Uterus (tissue), 4 donors: ENCODE data around the gene REV1. TPM values are rescaled to one million over a fixed set of nuclear protein-coding genes. Genes with fewer than 3 reads are reported as not detected.

Experiments used
- DNase-seq, 2 donors: peaks; one replicate each; pipeline ENCODE4 v3.0.0-alpha.2; 2019 to 2020
- H3K27ac ChIP-seq, 2 donors: fragments of 200-600 bp; sonication (generic); 1 replicate in 1 of 2; 2 replicates in 1 of 2; pipeline ENCODE4 v1.5.1; 2016 to 2018
- H3K27me3 ChIP-seq, 2 donors: fragments of 200-600 bp; sonication (generic); one replicate each; pipeline ENCODE4 v1.5.1; 2018 to 2019; ENCODE audit warnings: control low read depth in 1 of 2
- H3K36me3 ChIP-seq, 2 donors: fragments of 200-600 bp; sonication (generic); one replicate each; pipeline ENCODE4 v1.5.1; 2019; ENCODE audit warnings: control low read depth in 1 of 2
- H3K4me1 ChIP-seq, 2 donors: fragments of 200-600 bp; sonication (generic); one replicate each; pipeline ENCODE4 v1.5.1; 2018 to 2019; ENCODE audit warnings: control low read depth in 1 of 2
- H3K4me3 ChIP-seq, 2 donors: fragments of 200-600 bp; sonication (generic); 1 replicate in 1 of 2; 2 replicates in 1 of 2; pipeline ENCODE4 v1.5.1; 2018 to 2019; ENCODE audit warnings: mild to moderate bottlenecking in 1 of 2
- H3K9me3 ChIP-seq, 2 donors: fragments of 200-600 bp; sonication (generic); one replicate each; pipeline ENCODE4 v1.5.1; 2019; ENCODE audit warnings: control low read depth in 1 of 2
- CTCF ChIP-seq, 4 experiments: fragments of 200-600 bp in 2 of 4; fragments of 450-650 bp in 2 of 4; sonication (generic) in 2 of 4; IDR thresholded peaks; one replicate each; pipeline ENCODE4 v1.5.1; 2016 to 2019; ENCODE audit warnings: antibody characterized with exemption in 4 of 4, mild to moderate bottlenecking in 2 of 4, moderate library complexity in 1 of 4
- POLR2A ChIP-seq, 2 donors: fragments of 450-650 bp; IDR thresholded peaks; one replicate each; pipeline ENCODE4 v1.6.1; 2016; ENCODE audit warnings: antibody characterized with exemption in 2 of 2, mild to moderate bottlenecking in 1 of 2, moderate library complexity in 1 of 2
- intact Hi-C: fragments of 100-400 bp; cut with DNase I; formaldehyde crosslinking; loops from one replicate; pipeline ENCODE4 v1.15.1; 2023; ENCODE audit warnings: low total_unique reads
- total RNA-seq, 4 donors: library from RNA; depleted of rRNA in 3 of 4; stranded (reverse); fragments of >200 nt in 3 of 4; gene quantifications; one replicate each; pipeline versions ENCODE4 v1.1.0 to v1.2.4, GENCODE V29; 2014 to 2023
- donor health status: DM: yes; HTN: yes; CAD: no.

Gene REV1
- total RNA-seq, 4 donors from 2014 or later, result 20.7 to 132 (median 65.4) TPM

- no peak for TF ChIP-seq POLR2A (IDR thresholded peaks at IDR 0.05)
- no peak for TF ChIP-seq CTCF (IDR thresholded peaks at IDR 0.05)
- Histone ChIP-seq H3K27ac (peak overlapping the region; percentile 91 to 99), H3K9me3 (no peaks in the 10 kb centered on the region), H3K4me3 (peak overlapping the region; percentile 50 to 100), H3K36me3 (no peaks in the 10 kb centered on the region), H3K4me1 (no peaks in the 10 kb centered on the region), H3K27me3 (no peaks in the 10 kb centered on the region)
- intact Hi-C loops, result no loop called here
- DNase-seq, result no peak
These were observed 1.0 kb upstream of the REV1 start for GRCh38 chr2:99490623-99491461.

GRCh38 chr2:99489063-99489760 is 605 bp downstream of the REV1 start:
- no peak for TF ChIP-seq CTCF (IDR thresholded peaks at IDR 0.05)
- peak in 1 of 2 donors; percentile 5 for TF ChIP-seq POLR2A (IDR thresholded peaks at IDR 0.05)
- peak; percentile 55 to 62 for DNase-seq
- H3K27ac ChIP-seq, result peak overlapping the region; percentile 91 to 99
- no peaks in the 10 kb centered on the region for H3K27me3 ChIP-seq
- peak overlapping the region; percentile 50 to 100 for H3K4me3 ChIP-seq
- peaks cover 0 to 16% of the 10 kb centered on the region in 2 donors for H3K4me1 ChIP-seq
- no peaks in the 10 kb centered on the region for H3K36me3 ChIP-seq
- intact Hi-C loops, result no loop called here
- no peaks in the 10 kb centered on the region for H3K9me3 ChIP-seq

- no peaks in the 10 kb centered on the region for H3K27me3 ChIP-seq
- intact Hi-C loops, result no loop called here
- H3K9me3 ChIP-seq, result no peaks in the 10 kb centered on the region
- TF ChIP-seq POLR2A (IDR thresholded peaks at IDR 0.05), result no peak
- TF ChIP-seq CTCF (IDR thresholded peaks at IDR 0.05), result no peak
- no peaks in the 10 kb centered on the region for H3K36me3 ChIP-seq
- peak overlapping the region; percentile 91 to 99 for H3K27ac ChIP-seq
- H3K4me3 ChIP-seq, result peak overlapping the region; percentile 50 to 100
- DNase-seq, result no peak
- H3K4me1 ChIP-seq, result peaks cover 0 to 16% of the 10 kb centered on the region in 2 donors
These were observed 1.2 kb downstream of the REV1 start for GRCh38 chr2:99488539-99489062.

- Histone ChIP-seq H3K27me3 (no peaks in the 10 kb centered on the region), H3K27ac (no peak overlapping the region), H3K36me3 (no peaks in the 10 kb centered on the region), H3K4me1 (peaks cover 0 to 16% of the 10 kb centered on the region in 2 donors), H3K9me3 (no peaks in the 10 kb centered on the region), H3K4me3 (no peak overlapping the region)
- DNase-seq, result no peak
- intact Hi-C loops, result no loop called here
- TF ChIP-seq POLR2A (IDR thresholded peaks at IDR 0.05), result no peak
- TF ChIP-seq CTCF (IDR thresholded peaks at IDR 0.05), result no peak
These were observed 1.9 kb downstream of the REV1 start for GRCh38 chr2:99487906-99488305.

GRCh38 chr2:99485824-99486223 is 4.0 kb downstream of the REV1 start:
- Histone ChIP-seq H3K27ac (no peak overlapping the region), H3K27me3 (no peaks in the 10 kb centered on the region), H3K9me3 (no peaks in the 10 kb centered on the region), H3K4me1 (peaks cover 0 to 19% of the 10 kb centered on the region in 2 donors), H3K36me3 (no peaks in the 10 kb centered on the region), H3K4me3 (no peak overlapping the region)
- intact Hi-C loops, result no loop called here
- TF ChIP-seq CTCF (IDR thresholded peaks at IDR 0.05) (no peak), POLR2A (IDR thresholded peaks at IDR 0.05) (no peak)
- DNase-seq, result no peak
